ENCODE data around the gene MARCHF11. TPM values are rescaled to one million over a fixed set of nuclear protein-coding genes. Genes with fewer than 3 reads are reported as not detected.
A peak's percentile ranks its signal among the peaks of the same experiment; 100 is the strongest.

MARCHF11 gene
- total and polyA plus RNA-seq, 2 donors from 2014 or later: 0.47 TPM; not detected in 1

- no peak overlapping the region for H3K27ac ChIP-seq (ENCODE audit: low read depth in 2 of 2, low read length in 2 of 2)
- H3K4me1 ChIP-seq (ENCODE audit: control insufficient read depth in 2 of 3, insufficient read depth in 2 of 3, low read depth in 1 of 3, low read length in 3 of 3): no peaks in the 10 kb centered on the region
- no peak for FAIRE-seq
- no peak overlapping the region for H3K4me3 ChIP-seq (ENCODE audit: low read length in 3 of 3)
- no peaks in the 10 kb centered on the region for H3K36me3 ChIP-seq (ENCODE audit: control insufficient read depth in 2 of 3, insufficient read depth in 3 of 3, low read length in 3 of 3)
- H3K27me3 ChIP-seq (ENCODE audit: control insufficient read depth, insufficient read depth, low read length): no peaks in the 10 kb centered on the region
- intact Hi-C loops (cut with DNase I): no loop called here
- no peaks in the 10 kb centered on the region for H3K9me3 ChIP-seq (ENCODE audit: control insufficient read depth in 2 of 3, insufficient read depth in 1 of 3, low read length in 3 of 3)
- no peak for DNase-seq
- TF ChIP-seq, protein P1, sequence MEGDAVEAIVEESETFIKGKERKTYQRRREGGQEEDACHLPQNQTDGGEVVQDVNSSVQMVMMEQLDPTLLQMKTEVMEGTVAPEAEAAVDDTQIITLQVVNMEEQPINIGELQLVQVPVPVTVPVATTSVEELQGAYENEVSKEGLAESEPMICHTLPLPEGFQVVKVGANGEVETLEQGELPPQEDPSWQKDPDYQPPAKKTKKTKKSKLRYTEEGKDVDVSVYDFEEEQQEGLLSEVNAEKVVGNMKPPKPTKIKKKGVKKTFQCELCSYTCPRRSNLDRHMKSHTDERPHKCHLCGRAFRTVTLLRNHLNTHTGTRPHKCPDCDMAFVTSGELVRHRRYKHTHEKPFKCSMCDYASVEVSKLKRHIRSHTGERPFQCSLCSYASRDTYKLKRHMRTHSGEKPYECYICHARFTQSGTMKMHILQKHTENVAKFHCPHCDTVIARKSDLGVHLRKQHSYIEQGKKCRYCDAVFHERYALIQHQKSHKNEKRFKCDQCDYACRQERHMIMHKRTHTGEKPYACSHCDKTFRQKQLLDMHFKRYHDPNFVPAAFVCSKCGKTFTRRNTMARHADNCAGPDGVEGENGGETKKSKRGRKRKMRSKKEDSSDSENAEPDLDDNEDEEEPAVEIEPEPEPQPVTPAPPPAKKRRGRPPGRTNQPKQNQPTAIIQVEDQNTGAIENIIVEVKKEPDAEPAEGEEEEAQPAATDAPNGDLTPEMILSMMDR (IDR thresholded peaks at IDR 0.05; ENCODE audit: borderline replicate concordance, extremely low read depth, insufficient read depth): no peak
- no peak overlapping the region for H3K9ac ChIP-seq (ENCODE audit: low read length in 3 of 3)
These were observed 10.0 kb downstream of the MARCHF11 start for GRCh38 chr5:16169550-16169949.

DNA sequence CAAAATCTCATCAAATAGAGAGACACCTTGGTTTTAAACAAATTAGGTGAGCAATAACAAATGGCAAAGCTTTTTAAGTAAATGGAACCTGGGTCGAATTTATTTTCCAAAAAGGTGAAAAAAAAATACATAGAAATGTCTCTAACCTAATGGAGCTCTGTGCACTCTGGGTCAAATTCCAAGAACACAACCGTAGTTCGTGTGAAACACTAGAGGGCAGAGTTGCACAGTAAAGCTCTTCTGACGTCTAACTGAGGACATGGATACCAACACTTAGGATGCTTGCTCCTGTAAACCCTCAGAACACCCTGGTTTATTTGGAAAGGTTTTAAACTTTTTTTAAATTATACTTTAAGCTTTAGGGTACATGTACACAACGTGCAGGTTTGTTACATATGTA lies 18.9 kb downstream of the MARCHF11 start:
- intact Hi-C loops (cut with DNase I): no loop called here
- FAIRE-seq (peak; percentile 73), DNase-seq (peak in 4 of 5 donors; percentile 38 to 86 (median 71))
- Histone ChIP-seq H3K27me3 (ENCODE audit: control insufficient read depth, insufficient read depth, low read length) (no peaks in the 10 kb centered on the region), H3K4me3 (ENCODE audit: low read length in 3 of 3) (no peak overlapping the region), H3K9ac (ENCODE audit: low read length in 3 of 3) (no peak overlapping the region), H3K4me1 (ENCODE audit: control insufficient read depth in 2 of 3, insufficient read depth in 2 of 3, low read depth in 1 of 3, low read length in 3 of 3) (no peaks in the 10 kb centered on the region), H3K9me3 (ENCODE audit: control insufficient read depth in 2 of 3, insufficient read depth in 1 of 3, low read length in 3 of 3) (no peaks in the 10 kb centered on the region), H3K36me3 (ENCODE audit: control insufficient read depth in 2 of 3, insufficient read depth in 3 of 3, low read length in 3 of 3) (no peaks in the 10 kb centered on the region), H3K27ac (ENCODE audit: low read depth in 2 of 2, low read length in 2 of 2) (no peak overlapping the region)
- TF ChIP-seq, protein P1 (IDR thresholded peaks at IDR 0.05; ENCODE audit: borderline replicate concordance, extremely low read depth, insufficient read depth): peak; percentile 45

DNA sequence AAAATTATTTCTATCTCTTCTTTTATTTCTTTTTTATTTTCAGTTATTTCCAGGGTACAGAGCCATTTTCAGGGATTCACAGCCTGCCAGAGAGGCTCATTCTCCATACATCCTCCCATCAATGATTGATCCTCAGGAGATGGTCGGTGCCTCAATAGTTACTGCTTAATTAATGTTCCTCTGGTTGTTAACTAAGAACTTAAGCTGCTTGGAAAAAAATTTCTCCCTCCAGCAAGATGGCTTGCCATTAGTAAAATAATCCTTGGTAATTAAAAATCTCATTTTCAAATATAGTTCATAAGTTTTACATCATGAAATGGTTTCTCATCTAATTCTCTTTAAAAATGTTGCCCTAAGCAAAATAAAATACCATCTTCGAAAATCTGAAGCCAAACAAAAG lies 20.0 kb downstream of the MARCHF11 start:
- intact Hi-C loops (cut with DNase I): no loop called here
- no peaks in the 10 kb centered on the region for H3K36me3 ChIP-seq (ENCODE audit: control insufficient read depth in 2 of 3, insufficient read depth in 3 of 3, low read length in 3 of 3)
- DNase-seq (no peak), FAIRE-seq (no peak)
- H3K9me3 ChIP-seq (ENCODE audit: control insufficient read depth in 2 of 3, insufficient read depth in 1 of 3, low read length in 3 of 3): no peaks in the 10 kb centered on the region
- no peak overlapping the region for H3K27ac ChIP-seq (ENCODE audit: low read depth in 2 of 2, low read length in 2 of 2)
- H3K4me1 ChIP-seq (ENCODE audit: control insufficient read depth in 2 of 3, insufficient read depth in 2 of 3, low read depth in 1 of 3, low read length in 3 of 3): no peaks in the 10 kb centered on the region
- H3K4me3 ChIP-seq (ENCODE audit: low read length in 3 of 3): no peak overlapping the region
- TF ChIP-seq, protein P1 (IDR thresholded peaks at IDR 0.05; ENCODE audit: borderline replicate concordance, extremely low read depth, insufficient read depth): no peak
- no peaks in the 10 kb centered on the region for H3K27me3 ChIP-seq (ENCODE audit: control insufficient read depth, insufficient read depth, low read length)
- no peak overlapping the region for H3K9ac ChIP-seq (ENCODE audit: low read length in 3 of 3)

DNA sequence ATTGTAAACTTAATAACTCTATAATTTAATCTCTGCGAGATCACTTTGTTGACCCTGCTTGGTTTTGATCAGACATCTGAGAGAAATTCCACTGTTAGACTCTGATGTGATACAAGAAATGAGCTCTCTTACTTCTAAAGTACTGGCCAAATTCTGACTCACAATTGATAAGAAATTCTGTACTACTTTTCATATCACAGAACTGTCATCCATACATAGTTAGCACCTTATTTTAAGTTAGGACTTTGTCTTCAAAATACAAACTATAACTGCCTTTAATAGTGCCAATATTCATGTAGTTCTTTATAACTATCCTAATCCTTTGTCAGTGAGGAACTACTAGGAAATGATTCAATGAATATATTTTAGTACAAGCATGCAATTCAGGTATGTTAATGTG lies 23.4 kb downstream of the MARCHF11 start:
- Histone ChIP-seq H3K36me3 (ENCODE audit: control insufficient read depth in 2 of 3, insufficient read depth in 3 of 3, low read length in 3 of 3) (no peaks in the 10 kb centered on the region), H3K27me3 (ENCODE audit: control insufficient read depth, insufficient read depth, low read length) (no peaks in the 10 kb centered on the region), H3K27ac (ENCODE audit: low read depth in 2 of 2, low read length in 2 of 2) (no peak overlapping the region), H3K9me3 (ENCODE audit: control insufficient read depth in 2 of 3, insufficient read depth in 1 of 3, low read length in 3 of 3) (no peaks in the 10 kb centered on the region), H3K9ac (ENCODE audit: low read length in 3 of 3) (no peak overlapping the region), H3K4me1 (ENCODE audit: control insufficient read depth in 2 of 3, insufficient read depth in 2 of 3, low read depth in 1 of 3, low read length in 3 of 3) (peaks cover 0 to 2% (median 0%) of the 10 kb centered on the region in 3 donors), H3K4me3 (ENCODE audit: low read length in 3 of 3) (no peak overlapping the region)
- FAIRE-seq (no peak), DNase-seq (no peak)
- TF ChIP-seq, protein P1 (IDR thresholded peaks at IDR 0.05; ENCODE audit: borderline replicate concordance, extremely low read depth, insufficient read depth): no peak
- intact Hi-C loops (cut with DNase I): no loop called here
